WI38 (cell line): ENCODE measurements around the gene ZNF765.
A peak's percentile ranks its signal among the peaks of the same experiment; 100 is the strongest.
"Not testable (repeated sequence)": the region's sequence is repeated elsewhere in the genome, so short reads cannot be mapped to it uniquely, and the experiment has no call there.

Source experiments
- H3K4me3 ChIP-seq: 2 replicates; pipeline ENCODE4 v1.5.1; 2011; ENCODE audit warnings: low read depth, mild to moderate bottlenecking, control low read depth, low read length
- TF ChIP-seq, protein P1 (sequence below): IDR thresholded peaks from 2 replicates; pipeline ENCODE4 v1.5.1; 2012; ENCODE audit warnings: low read depth, mild to moderate bottlenecking, control low read depth, low read length

Gene ZNF765

GRCh38 chr19:53466726-53467484 lies 72.0 kb downstream of the ZNF765 start:
- TF ChIP-seq, protein P1, sequence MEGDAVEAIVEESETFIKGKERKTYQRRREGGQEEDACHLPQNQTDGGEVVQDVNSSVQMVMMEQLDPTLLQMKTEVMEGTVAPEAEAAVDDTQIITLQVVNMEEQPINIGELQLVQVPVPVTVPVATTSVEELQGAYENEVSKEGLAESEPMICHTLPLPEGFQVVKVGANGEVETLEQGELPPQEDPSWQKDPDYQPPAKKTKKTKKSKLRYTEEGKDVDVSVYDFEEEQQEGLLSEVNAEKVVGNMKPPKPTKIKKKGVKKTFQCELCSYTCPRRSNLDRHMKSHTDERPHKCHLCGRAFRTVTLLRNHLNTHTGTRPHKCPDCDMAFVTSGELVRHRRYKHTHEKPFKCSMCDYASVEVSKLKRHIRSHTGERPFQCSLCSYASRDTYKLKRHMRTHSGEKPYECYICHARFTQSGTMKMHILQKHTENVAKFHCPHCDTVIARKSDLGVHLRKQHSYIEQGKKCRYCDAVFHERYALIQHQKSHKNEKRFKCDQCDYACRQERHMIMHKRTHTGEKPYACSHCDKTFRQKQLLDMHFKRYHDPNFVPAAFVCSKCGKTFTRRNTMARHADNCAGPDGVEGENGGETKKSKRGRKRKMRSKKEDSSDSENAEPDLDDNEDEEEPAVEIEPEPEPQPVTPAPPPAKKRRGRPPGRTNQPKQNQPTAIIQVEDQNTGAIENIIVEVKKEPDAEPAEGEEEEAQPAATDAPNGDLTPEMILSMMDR, result no peak
- H3K4me3 ChIP-seq, result peak overlapping the region; percentile 66

- TF ChIP-seq, protein P1, result no peak
- H3K4me3 ChIP-seq, result peak within 1 kb of the TSS; percentile 66
Observed at GRCh38 chr19:53467485-53468262, 72.7 kb downstream of the ZNF765 start, which contains the start of gene ZNF813. TSS of gene ZNF813 (plus strand) at chr19:53467733. CDS start at chr19:53483823, 16,090 bp downstream.

DNA sequence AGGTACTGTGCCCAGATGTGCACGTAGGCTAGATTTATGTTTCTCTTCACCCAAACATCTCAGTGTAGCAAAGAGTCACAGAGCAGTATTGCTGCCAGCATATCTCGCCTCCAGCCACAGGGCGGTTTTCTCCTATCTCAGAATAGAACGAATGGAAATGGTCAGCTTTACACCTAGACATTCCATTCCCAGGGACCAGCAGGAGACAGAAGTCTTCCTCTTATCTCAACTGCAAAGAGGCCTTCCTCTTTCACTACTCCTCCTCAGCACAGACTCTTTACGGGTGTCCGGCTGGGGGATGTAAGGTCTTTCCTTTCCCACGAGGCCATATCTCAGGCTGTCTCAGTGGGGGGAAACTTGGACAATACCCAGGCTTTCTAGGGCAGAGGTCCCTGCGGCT lies 73.7 kb downstream of the ZNF765 start:
- H3K4me3 ChIP-seq, result peak overlapping the region; percentile 66

DNA sequence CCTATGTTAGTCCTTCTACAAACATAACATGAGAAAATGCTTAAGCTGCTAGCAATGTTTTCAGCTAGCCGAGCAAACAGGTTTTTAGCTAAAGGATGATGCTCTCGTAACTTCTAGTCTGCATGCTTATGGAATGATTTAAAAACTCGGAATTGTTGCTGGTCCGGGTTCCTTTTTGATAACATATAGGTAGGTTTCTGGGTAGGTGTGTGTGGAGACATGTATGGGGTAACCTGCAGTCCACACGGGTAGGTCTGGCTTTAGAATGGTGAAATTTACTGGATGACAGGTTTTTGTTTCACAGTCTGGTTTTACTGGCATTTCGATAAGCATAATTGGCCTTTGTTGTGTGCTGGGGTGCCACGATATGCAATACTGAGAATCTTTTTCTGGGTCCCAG lies 77.0 kb downstream of the ZNF765 start:
- TF ChIP-seq, protein P1, result no peak

DNA sequence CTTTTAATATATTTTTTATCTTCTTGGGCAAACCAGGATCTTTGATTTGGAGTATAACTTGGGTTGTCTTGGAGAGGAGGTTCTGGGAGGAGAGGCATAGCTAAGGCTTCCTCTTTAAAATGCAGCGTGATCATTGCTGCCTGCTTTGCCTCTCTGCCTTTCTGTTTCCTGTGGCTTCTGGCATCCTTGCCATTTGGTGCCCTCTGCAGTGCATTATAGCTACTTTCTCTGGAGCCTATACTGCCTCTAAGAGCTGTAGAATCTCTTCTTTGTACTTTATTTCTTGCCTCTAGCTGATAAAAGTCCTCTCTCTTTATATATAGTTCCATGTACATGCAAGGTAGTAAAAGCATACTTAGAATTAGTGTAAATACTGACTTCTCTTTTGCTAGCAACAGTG lies 79.9 kb downstream of the ZNF765 start:
- H3K4me3 ChIP-seq, result not testable (repeated sequence)

More for the DNA sequence above, 77.0 kb downstream of the ZNF765 start:
- H3K4me3 ChIP-seq, result no peak overlapping the region

DNA sequence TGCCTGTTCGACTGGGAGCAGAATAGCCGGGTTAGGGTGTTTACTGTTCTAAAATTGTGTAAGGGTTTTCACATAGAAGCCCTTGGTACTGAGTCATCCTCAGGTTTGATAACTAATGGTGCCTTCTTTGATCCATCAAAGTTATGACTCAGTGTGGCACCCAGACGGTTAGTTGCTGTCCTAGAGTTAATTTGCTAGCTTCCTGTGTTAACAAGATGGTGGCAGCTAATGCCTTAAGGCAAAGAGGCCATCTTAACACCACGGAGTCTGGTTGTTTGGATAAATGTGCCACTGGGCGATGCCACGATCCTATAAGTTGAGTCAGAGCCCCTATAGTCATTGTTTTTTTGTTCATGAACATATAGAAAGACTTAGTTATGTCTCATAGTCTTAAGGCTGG lies 80.5 kb downstream of the ZNF765 start:
- H3K4me3 ChIP-seq, result not testable (repeated sequence)
